Brain microvascular endothelial cell (primary cell): ENCODE data around the gene TTC38.

ENCODE experiments used
- DNase-seq: peaks from one replicate; pipeline ENCODE4 v3.0.0-alpha.2; 2020
- H3K27ac ChIP-seq: fragments of 250-450 bp; sonication (Bioruptor Pico); 2 replicates; pipeline ENCODE4 v1.5.1; 2020; ENCODE audit warnings: mild to moderate bottlenecking, moderate library complexity
- H3K27me3 ChIP-seq: fragments of 250-450 bp; sonication (Bioruptor Pico); replicated peaks from 2 replicates; pipeline ENCODE4 v1.5.1; 2020; ENCODE audit warnings: mild to moderate bottlenecking
- H3K36me3 ChIP-seq: fragments of 250-450 bp; sonication (Bioruptor Pico); replicated peaks from 2 replicates; pipeline ENCODE4 v1.5.1; 2020; ENCODE audit warnings: mild to moderate bottlenecking
- H3K4me3 ChIP-seq: 2 replicates; pipeline ENCODE4 v1.5.1; 2011; ENCODE audit warnings: low read depth, mild to moderate bottlenecking, control low read depth, low read length, moderate library complexity
- CTCF ChIP-seq: IDR thresholded peaks from 2 replicates; pipeline ENCODE4 v1.5.1; 2011; ENCODE audit warnings: low read depth, mild to moderate bottlenecking, moderate library complexity, low read length, control low read depth, inconsistent platforms; ENCODE audit errors: missing control alignments
- in situ Hi-C: cut with HindIII; loops from 2 replicates; pipeline ENCODE4 v1.10.0; 2017; ENCODE audit warnings: low sequenced_read_pairs, low pct_ligation_motif_present

Gene TTC38

GRCh38 chr22:46267431-46268279 lies at the start of gene TTC38:
Gene TTC38 (plus strand): TSS chr22:46268008. CDS start chr22:46268040, 32 bp downstream.
- H3K27ac ChIP-seq = no peak within 1 kb of the TSS
- peak; percentile 66 for DNase-seq
- H3K27me3 ChIP-seq = no peaks in the 10 kb centered on the region
- in situ Hi-C loops = no loop called here
- no peak for TF ChIP-seq CTCF
- H3K4me3 ChIP-seq = peak within 1 kb of the TSS; percentile 73
- peaks cover 3% of the 10 kb centered on the region for H3K36me3 ChIP-seq

- in situ Hi-C loops = no loop called here
- DNase-seq = no peak
- Histone ChIP-seq H3K4me3 (no peak overlapping the region), H3K36me3 (no peaks in the 10 kb centered on the region), H3K27ac (no peak overlapping the region), H3K27me3 (no peaks in the 10 kb centered on the region)
- no peak for TF ChIP-seq CTCF
Measured at GRCh38 chr22:46219636-46220035, 48.2 kb upstream of the TTC38 start.

GRCh38 chr22:46220921-46221320 lies 46.9 kb upstream of the TTC38 start:
- Histone ChIP-seq H3K27ac (no peak overlapping the region), H3K36me3 (no peaks in the 10 kb centered on the region), H3K27me3 (no peaks in the 10 kb centered on the region), H3K4me3 (no peak overlapping the region)
- in situ Hi-C loops = no loop called here
- no peak for TF ChIP-seq CTCF
- peak; percentile 1 for DNase-seq

- TF ChIP-seq CTCF = no peak
- in situ Hi-C loops = no loop called here
- H3K36me3 ChIP-seq = no peaks in the 10 kb centered on the region
- no peaks in the 10 kb centered on the region for H3K27me3 ChIP-seq
- H3K27ac ChIP-seq = no peak overlapping the region
- H3K4me3 ChIP-seq = no peak overlapping the region
- DNase-seq = no peak
Measured at GRCh38 chr22:46224044-46224897, 43.5 kb upstream of the TTC38 start.

- H3K27me3 ChIP-seq = no peaks in the 10 kb centered on the region
- no peaks in the 10 kb centered on the region for H3K36me3 ChIP-seq
- no peak for TF ChIP-seq CTCF
- DNase-seq = no peak
- no peak overlapping the region for H3K4me3 ChIP-seq
- in situ Hi-C loops = no loop called here
- no peak overlapping the region for H3K27ac ChIP-seq
Measured at GRCh38 chr22:46224898-46225290, 42.9 kb upstream of the TTC38 start.
